ENCODE measurements around the gene TSPYL6.

GRCh38 chr2:54239427-54239826 is 16.6 kb downstream of the TSPYL6 start:
- TF ChIP-seq CTCF (IDR thresholded peaks at IDR 0.05) (no peak), EZH2 (IDR thresholded peaks at IDR 0.05) (no peak)
